GM12892 (cell line): Measurements from ENCODE around the gene DRC7.

Experiments
- POLR2A ChIP-seq: IDR thresholded peaks from 2 replicates; pipeline ENCODE4 v1.6.1; 2011; ENCODE audit warnings: low read depth, low read length, control low read depth
- POLR2AphosphoS5 ChIP-seq: IDR thresholded peaks from 2 replicates; pipeline ENCODE4 v1.6.1; 2011; ENCODE audit warnings: low read depth, low read length, control low read depth

DNA sequence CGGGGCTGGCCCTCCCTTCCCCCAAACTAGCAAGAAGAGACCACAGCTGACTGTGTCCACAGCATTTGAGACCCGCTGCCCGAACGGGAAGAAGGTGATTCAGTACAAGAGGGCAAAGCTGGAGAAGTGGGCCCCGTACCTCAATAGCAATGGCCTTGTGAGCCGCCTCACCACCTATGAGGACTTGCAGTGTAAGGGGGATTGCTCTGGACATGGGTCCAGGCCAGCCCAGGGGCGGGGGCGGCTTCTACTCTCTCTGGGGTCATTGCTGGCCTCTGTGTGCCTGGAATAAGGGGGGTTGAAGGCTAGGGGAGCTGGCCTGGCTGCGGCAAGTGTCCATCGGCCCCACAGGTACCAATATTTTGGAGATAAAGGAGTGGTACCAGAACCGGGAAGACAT, 28.0 kb downstream of the DRC7 start:
- TF ChIP-seq POLR2A (no peak), POLR2AphosphoS5 (no peak)
